H1 (cell line): Measurements from ENCODE around the gene P2RX6. TPM values are rescaled to one million over a fixed set of nuclear protein-coding genes. Genes with fewer than 3 reads are reported as not detected.

Experiments
- ASH2L ChIP-seq: fragments of 200-600, 300-600 bp; sonication (generic); IDR thresholded peaks from one replicate; pipeline ENCODE4 v1.7.1; 2017; ENCODE audit warnings: low read length
- BRCA1 ChIP-seq: IDR thresholded peaks from 2 replicates; pipeline ENCODE4 v1.6.1; 2012; ENCODE audit warnings: low read depth, low read length, improper control_type of control experiment
- CEBPB ChIP-seq: IDR thresholded peaks from 2 replicates; pipeline ENCODE4 v1.6.1; 2012; ENCODE audit warnings: low read depth, low read length
- JUND ChIP-seq: IDR thresholded peaks from 2 replicates; pipeline ENCODE4 v1.6.1; 2011; ENCODE audit warnings: mild to moderate bottlenecking, improper control_type of control experiment, low read length
- MAFK ChIP-seq: IDR thresholded peaks from 2 replicates; pipeline ENCODE4 v1.6.1; 2012; ENCODE audit warnings: low read depth, mild to moderate bottlenecking, improper control_type of control experiment, low read length
- RFX5 ChIP-seq: IDR thresholded peaks from 2 replicates; pipeline ENCODE4 v1.6.1; 2011; ENCODE audit warnings: low read depth, low read length, improper control_type of control experiment, borderline replicate concordance
- RXRA ChIP-seq: IDR thresholded peaks from 2 replicates; pipeline ENCODE4 v1.6.1; 2011; ENCODE audit warnings: low read depth, mild to moderate bottlenecking, low read length, moderate library complexity; ENCODE audit not compliant: insufficient read depth
- YY1 ChIP-seq: IDR thresholded peaks from 2 replicates; pipeline ENCODE4 v1.6.1; 2011; ENCODE audit warnings: low read depth, mild to moderate bottlenecking, low read length
- polyA plus RNA-seq, 7 experiments: library from polyadenylated mRNA; depleted of rRNA in 3 of 7; stranded (reverse) in 5 of 7; unstranded in 2 of 7; fragments of >200 nt in 5 of 7; fragments of 200-250 nt in 2 of 7; gene quantifications; 1 replicate in 5 of 7; 2 replicates in 1 of 7; 4 replicates in 1 of 7; pipeline versions ENCODE4 v1.2.1 to v1.2.3, GENCODE V29; 2011 to 2013; ENCODE audit warnings: missing spikeins in 2 of 7, mixed read lengths in 2 of 7
- total RNA-seq: library from RNA; stranded (reverse); fragmentation: NEBNext Ultra II Directional; extraction: Animal tissue kit (Norgen Biotek cat#: 25700); gene quantifications from 2 replicates; pipeline ENCODE4 v1.2.1, GENCODE V29; 2021
- TF ChIP-seq, protein P1 (sequence below): fragments of 300-600 bp; sonication (generic); IDR thresholded peaks from 2 replicates; pipeline ENCODE4 v1.7.1; 2012; ENCODE audit warnings: low read length, moderate library complexity, mild to moderate bottlenecking, inconsistent platforms; ENCODE audit not compliant: insufficient replicate concordance

P2RX6 gene
- total and polyA plus RNA-seq, 2 of the 8 experiments (the other 6 are each of a cell fraction or from before 2014, with no cell fraction given) = 0.09 TPM; not detected in 1

DNA sequence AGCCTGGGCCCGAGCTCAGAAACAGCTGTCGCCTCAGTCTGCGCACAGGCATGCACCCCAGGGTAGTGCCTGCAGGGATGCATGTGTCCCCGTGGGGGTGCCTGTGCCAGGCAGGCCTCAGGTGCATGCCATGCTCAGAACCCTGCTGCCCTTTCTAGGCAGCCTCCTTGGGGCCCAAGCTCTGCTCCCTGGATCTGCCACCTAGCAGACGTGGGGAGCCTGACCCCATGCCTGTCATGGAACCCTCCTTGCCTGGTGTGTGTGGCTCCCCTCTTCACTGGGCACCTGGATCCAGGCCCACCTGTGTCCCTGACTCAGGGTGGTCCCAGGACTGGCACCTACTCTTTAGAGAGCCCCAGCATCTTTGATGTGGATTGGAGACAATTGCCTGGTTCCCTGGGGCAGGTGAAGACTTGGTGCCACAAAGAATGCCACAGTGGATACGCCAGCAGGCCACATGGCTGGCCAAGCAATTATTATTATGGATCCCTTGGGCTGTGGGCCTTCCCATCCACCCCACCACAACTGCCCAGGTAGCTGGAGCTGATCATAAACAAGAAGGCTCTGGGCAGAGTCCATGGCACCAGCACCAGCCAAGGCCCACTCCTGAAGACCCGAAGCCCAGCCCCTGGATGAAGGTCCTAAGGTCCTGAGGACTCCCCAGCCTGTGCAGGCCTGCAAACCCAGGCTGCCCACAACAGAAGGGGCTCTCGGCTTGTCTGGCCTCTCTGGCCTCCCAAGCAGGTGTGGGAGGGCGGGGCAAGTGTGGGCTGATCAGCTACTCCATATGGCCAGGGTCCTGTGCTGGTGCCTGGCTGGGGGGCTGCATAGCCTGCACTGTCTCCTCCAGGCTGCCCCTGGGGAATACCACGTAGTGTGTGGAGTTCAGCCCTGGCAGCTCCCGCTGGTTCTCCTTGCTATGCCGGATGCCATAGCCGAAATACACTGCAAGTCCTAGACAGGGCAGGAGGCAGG is 13.6 kb downstream of the P2RX6 start (continued):
- TF ChIP-seq, protein P1, sequence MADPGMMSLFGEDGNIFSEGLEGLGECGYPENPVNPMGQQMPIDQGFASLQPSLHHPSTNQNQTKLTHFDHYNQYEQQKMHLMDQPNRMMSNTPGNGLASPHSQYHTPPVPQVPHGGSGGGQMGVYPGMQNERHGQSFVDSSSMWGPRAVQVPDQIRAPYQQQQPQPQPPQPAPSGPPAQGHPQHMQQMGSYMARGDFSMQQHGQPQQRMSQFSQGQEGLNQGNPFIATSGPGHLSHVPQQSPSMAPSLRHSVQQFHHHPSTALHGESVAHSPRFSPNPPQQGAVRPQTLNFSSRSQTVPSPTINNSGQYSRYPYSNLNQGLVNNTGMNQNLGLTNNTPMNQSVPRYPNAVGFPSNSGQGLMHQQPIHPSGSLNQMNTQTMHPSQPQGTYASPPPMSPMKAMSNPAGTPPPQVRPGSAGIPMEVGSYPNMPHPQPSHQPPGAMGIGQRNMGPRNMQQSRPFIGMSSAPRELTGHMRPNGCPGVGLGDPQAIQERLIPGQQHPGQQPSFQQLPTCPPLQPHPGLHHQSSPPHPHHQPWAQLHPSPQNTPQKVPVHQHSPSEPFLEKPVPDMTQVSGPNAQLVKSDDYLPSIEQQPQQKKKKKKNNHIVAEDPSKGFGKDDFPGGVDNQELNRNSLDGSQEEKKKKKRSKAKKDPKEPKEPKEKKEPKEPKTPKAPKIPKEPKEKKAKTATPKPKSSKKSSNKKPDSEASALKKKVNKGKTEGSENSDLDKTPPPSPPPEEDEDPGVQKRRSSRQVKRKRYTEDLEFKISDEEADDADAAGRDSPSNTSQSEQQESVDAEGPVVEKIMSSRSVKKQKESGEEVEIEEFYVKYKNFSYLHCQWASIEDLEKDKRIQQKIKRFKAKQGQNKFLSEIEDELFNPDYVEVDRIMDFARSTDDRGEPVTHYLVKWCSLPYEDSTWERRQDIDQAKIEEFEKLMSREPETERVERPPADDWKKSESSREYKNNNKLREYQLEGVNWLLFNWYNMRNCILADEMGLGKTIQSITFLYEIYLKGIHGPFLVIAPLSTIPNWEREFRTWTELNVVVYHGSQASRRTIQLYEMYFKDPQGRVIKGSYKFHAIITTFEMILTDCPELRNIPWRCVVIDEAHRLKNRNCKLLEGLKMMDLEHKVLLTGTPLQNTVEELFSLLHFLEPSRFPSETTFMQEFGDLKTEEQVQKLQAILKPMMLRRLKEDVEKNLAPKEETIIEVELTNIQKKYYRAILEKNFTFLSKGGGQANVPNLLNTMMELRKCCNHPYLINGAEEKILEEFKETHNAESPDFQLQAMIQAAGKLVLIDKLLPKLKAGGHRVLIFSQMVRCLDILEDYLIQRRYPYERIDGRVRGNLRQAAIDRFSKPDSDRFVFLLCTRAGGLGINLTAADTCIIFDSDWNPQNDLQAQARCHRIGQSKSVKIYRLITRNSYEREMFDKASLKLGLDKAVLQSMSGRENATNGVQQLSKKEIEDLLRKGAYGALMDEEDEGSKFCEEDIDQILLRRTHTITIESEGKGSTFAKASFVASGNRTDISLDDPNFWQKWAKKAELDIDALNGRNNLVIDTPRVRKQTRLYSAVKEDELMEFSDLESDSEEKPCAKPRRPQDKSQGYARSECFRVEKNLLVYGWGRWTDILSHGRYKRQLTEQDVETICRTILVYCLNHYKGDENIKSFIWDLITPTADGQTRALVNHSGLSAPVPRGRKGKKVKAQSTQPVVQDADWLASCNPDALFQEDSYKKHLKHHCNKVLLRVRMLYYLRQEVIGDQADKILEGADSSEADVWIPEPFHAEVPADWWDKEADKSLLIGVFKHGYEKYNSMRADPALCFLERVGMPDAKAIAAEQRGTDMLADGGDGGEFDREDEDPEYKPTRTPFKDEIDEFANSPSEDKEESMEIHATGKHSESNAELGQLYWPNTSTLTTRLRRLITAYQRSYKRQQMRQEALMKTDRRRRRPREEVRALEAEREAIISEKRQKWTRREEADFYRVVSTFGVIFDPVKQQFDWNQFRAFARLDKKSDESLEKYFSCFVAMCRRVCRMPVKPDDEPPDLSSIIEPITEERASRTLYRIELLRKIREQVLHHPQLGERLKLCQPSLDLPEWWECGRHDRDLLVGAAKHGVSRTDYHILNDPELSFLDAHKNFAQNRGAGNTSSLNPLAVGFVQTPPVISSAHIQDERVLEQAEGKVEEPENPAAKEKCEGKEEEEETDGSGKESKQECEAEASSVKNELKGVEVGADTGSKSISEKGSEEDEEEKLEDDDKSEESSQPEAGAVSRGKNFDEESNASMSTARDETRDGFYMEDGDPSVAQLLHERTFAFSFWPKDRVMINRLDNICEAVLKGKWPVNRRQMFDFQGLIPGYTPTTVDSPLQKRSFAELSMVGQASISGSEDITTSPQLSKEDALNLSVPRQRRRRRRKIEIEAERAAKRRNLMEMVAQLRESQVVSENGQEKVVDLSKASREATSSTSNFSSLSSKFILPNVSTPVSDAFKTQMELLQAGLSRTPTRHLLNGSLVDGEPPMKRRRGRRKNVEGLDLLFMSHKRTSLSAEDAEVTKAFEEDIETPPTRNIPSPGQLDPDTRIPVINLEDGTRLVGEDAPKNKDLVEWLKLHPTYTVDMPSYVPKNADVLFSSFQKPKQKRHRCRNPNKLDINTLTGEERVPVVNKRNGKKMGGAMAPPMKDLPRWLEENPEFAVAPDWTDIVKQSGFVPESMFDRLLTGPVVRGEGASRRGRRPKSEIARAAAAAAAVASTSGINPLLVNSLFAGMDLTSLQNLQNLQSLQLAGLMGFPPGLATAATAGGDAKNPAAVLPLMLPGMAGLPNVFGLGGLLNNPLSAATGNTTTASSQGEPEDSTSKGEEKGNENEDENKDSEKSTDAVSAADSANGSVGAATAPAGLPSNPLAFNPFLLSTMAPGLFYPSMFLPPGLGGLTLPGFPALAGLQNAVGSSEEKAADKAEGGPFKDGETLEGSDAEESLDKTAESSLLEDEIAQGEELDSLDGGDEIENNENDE = no peak
- TF ChIP-seq RXRA = no peak
- no peak for TF ChIP-seq RFX5
- TF ChIP-seq MAFK = no peak
- no peak for TF ChIP-seq CEBPB
- TF ChIP-seq ASH2L = no peak
- no peak for TF ChIP-seq JUND
- no peak for TF ChIP-seq BRCA1
- no peak for TF ChIP-seq YY1
- TF ChIP-seq, all 59 proteins: peak for 0
